OCI-LY7 (cell line): Measurements from ENCODE around the gene TJP3.

Experiments used
- CTCF ChIP-seq: fragments of 200-600 bp; sonication (generic); conservative IDR thresholded peaks from 2 replicates; pipeline ENCODE4 v1.5.1; 2014; ENCODE audit warnings: mild to moderate bottlenecking, antibody characterized with exemption, low read length, moderate library complexity, mixed read lengths
- EZH2phosphoT487 ChIP-seq: fragments of 200-600 bp; sonication (generic); IDR thresholded peaks from 2 replicates; pipeline ENCODE4 v1.6.1; 2018; ENCODE audit warnings: low read depth, borderline replicate concordance, mild to moderate bottlenecking, mixed run types, antibody characterized with exemption, low read length, moderate library complexity, mixed read lengths

DNA sequence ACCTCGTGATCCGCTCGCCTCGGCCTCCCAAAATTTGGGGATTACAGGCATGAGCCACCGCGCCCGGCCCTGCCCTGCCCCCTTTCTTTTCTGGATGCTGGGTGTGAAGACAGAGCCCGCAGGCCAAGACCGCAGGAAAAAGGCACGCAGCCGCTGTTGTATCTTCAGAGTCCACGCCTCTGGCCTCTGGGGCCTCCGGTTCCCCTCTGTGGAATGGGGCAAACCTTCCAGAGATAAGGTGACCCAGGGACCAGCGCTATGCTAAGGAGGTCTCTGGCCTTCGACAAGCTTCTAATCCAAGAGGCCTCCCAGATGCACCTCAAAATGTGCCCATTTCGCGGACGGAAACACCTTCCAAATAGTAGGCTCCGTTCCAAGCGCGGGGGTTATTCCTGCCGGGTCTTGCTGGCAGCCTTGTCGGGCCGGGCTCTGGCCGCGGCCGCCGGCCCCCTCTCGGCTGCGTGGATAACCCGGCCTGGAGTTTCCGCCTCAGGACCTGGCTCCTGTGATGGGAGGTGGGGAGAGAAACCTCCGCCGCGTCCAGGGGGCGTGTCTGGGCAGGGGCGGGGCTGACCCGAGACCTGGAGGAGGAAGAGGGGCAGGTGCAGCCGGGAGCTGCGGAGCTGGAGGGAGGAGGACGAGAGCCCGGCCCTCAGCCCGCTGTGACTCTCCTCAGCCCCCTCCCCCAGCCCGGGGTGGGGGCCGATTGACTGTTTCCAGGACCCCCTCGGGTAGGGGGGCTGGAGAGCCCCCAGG lies 13.1 kb downstream of the TJP3 start:
- TF ChIP-seq CTCF (no peak), EZH2phosphoT487 (no peak)
